Stimulated activated naive CD8-positive, alpha-beta T cell treated with anti-CD3 and anti-CD28 coated beads, Interleukin-15, Interleukin-2, amounts not matched to agents 100 U/mL and 50 U/mL, for 24 hours (primary cell): ENCODE measurements around the gene ELK3.

Experiments used
- ATAC-seq: fragments of 150-1000 bp; cut with Tn5 transposase; one replicate; pipeline ENCODE4 v1.10.0; 2021
- DNase-seq: peaks from one replicate; pipeline ENCODE4 v3.0.0; 2021

Gene ELK3

DNA sequence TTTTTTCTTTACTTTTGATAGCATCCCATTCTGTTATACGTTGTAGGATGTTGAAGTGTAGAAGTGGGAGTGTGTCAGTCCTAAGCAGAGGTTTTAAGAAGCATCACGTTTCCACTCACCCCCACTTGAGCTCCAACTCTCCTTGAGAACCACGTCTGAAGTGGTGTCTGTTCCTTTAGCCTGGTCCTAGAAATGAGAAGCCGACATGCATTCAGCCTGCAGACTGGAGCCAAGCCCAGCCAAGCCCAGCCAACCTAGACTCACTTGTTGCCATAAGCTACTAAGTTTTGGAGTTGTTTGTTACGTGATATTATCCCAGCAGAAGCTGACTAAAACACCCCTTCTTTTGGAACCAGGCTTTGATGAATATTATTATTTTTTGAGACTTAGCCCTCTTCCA lies 4.4 kb upstream of the ELK3 start:
- no peak for ATAC-seq
- no peak for DNase-seq

DNA sequence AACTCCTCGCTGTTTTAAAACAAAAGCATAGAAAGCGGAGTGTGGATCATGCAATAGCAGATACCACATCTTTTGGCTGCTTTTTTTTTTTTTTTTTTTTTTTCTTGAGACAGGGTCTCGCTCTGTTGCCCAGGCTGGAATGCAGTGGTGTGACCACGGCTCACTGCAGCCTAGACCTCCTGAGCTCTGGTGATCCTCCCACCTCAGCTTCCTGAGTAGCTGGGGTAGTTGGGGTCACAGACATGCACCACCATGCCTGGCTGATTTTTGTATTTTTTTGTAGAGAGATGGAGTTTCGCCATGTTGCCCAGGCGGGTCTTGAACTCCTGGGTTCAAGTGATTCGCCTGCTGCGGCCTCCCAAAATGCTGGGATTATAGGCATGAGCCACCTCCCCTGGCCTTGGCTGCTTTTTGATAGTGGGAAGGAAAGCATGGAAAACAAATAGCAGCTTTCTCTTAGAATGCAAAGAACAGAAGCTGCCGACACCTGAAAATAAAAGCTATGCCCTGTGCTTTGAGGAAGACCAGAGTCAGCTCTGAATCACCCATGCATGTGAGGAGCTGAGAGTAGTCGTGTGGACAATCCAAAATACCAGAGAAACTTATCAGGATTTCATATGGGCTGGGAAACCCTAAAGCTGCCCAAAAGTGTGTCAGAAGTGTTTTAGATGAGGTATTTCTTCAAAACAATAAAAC lies 3.6 kb upstream of the ELK3 start:
- DNase-seq (no peak), ATAC-seq (no peak)

DNA sequence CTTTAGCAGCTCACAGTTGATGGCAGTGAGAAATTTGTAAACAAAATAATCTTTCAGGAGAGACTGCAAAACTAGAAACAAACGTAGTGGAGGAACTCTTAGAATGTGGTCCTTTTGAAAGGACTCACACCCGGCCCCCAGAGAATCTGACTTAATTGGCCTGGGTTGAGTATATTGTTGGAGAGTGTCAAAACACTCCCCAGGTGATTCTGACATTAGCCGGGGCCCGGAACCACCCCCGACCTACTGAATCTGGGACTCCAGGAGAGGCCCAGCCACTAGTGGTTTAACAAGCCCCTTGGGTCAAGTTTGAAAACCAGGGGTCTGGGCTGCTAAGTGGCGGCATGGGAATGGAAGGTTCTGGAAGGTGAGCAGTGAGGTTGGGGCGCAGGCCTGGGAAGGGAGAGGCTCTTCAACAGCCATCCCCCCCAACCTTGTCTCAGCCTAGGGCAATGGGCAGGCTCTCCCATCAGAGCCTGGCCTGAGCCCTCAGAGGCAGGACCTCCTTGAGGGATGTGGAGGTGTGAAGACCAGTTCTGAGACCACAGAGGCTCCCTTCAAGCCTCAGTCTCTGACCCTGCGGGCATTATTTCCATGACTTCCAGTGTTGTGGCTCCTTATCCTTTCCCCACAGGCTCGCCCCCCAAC lies 1.1 kb upstream of the ELK3 start:
- DNase-seq (no peak), ATAC-seq (no peak)

DNA sequence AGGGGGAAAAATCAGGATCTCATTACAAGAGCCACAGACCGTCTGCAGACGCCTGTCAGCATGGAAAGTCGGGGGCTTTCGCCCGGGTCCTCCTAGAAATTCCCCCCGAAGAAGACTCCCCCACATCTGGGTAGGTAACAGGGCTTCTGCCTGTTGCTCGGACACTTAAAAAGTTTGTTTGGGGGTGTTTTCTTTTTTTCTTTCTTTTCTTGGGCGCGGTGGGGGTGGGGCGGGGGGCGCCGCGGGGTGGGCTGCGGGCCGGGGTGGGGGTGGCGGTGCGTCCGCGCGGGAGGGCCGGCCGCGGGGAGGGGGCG lies 358 bp downstream of the ELK3 start:
- DNase-seq, result no peak
- ATAC-seq, result no peak

DNA sequence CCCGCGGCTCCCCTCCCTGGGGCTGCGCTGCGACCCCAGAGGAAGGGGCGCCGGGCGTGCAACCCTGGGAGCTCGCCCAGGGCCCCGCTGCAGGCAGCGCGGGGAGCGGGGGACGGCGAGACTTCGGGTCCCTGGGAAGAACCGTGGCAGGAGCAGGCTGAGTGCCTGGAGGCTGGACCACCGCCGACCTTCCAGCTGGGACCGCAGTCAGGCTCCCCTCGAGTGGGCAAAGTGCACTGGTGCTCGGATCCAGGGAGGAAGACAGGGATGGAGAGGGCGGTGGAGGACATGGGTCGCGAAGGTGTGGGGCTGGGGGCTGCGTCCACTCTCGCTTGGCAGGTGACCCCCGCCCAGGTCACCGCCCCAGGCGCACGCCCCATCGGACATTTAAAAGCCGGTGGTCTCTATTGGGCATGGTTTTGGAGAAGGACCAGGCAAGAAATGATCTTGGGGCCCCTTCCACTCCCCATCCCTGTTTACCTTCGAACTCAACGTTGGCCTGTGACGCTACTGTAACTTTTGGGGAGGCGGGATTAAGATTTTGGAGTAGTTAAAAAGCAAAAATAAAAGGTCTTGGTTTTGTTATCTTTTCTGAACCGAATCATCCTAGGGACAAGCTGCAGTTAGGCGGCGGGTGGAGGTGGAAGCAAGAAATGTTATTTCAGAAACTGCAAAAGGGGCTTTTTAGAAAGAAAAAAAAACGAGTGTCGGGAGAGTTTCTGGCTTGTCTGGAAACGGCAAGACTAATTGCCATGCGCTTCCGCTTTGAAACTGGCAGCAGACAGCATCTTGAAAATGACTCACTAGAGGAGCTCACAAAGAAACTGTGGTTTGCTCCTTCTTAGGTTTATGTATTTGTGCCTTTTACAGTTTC lies 1.0 kb downstream of the ELK3 start:
- peak; percentile 67 for DNase-seq

DNA sequence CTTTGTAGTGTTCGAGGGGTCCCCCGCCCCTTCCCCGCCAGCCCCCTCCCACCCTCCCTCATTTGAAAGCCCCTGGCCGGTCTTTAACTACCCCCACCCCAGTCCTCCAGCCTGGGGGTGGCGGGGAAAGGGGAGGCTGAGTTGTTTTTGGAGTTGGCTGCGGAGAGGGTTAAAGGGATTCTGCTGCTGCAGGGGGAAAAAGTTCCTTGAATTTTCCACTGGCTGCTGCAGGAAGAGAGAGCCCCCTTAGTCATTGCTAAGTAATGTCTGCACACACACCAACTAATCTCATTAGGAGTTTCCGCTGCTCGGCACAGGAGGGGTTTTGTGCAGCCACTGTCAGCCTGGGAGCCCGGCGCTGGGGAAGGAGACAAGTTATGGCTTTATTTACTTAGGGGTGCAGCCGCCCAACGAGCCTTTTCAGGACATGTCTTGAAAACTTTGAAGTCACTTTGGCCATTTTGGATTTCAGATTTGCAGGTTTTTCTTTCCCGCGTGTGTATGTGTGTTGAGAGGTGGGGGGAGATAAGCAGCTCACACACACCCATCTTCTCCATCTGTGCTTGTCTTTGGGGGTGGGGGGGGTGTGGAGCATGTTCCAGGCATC lies 1.8 kb downstream of the ELK3 start:
- ATAC-seq (peak; percentile 55), DNase-seq (peak; percentile 68)

More for the DNA sequence above, 1.0 kb downstream of the ELK3 start:
- peak; percentile 69 for ATAC-seq

DNA sequence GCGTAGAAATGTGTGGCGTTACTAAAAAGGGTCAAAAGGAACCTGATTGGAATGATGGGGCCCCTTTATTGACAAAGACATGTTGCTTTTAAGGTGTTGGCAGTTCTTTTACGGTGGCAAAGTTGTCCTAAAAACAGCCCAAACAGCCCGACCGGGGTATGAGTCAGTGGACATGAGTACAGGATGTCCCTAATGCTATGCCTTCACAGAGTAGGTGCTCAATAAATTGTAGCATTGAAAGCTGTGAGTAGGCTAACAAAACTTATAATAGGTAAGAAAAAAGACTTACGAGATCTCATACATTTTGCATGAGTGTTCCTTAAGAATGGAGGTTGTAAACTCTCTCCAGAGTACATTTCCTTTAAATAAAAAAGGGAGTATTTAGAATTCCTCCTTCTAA lies 2.6 kb downstream of the ELK3 start:
- DNase-seq (no peak), ATAC-seq (no peak)

DNA sequence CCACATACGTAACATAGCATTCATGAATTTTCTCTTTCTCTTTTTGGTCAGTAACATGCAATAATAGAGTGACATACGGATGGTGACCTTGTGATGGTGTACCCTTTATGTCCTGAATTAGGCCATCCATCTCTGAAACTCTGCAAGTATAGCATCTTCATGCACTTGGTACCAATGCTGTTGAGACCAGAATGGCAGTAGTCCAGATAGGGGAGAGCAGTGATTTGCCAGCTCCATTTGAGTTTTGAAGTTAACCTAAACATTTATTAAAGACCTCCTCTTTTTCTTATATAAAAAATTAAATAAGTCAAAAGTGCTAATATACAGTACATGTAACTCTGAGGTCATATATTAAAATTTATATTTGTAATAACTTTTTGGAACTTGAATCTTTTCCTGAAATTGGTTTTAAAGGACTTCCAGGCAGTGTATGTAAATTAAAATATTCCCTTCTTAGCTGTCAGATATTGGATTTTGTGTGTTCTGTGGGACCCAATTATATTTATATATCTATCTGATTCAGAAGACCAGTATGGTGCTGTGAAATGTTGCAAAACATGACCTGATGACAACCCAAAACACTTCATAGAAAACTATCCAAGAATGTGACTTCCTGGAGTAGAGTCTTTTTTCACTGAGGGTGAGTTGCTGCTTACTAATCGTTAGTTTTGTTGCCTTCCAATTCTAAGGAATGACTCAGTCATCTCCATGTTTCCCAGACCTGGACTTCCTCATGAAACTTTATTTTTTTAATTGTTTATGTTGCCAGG lies 3.5 kb downstream of the ELK3 start:
- ATAC-seq (no peak), DNase-seq (no peak)

DNA sequence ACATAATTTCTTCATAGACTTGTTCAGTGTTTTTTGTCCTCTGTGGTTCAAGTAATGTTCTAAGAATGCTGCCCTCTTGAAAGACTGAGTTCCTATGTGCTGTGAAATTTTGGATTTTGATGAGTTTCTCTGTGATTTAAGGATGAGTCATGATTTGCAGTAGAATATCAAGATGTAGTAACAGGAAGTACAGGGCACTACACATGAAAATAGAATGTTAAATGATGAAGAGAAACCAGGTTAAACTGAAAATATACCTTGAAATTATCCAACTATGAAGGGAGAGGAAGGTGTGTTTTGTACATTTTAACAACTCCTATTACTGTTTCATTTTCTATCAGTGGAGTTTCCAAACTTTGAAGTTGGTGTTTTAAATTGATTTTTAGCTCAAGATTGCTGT lies 4.8 kb downstream of the ELK3 start:
- DNase-seq, result no peak
- ATAC-seq, result peak; percentile 29

DNA sequence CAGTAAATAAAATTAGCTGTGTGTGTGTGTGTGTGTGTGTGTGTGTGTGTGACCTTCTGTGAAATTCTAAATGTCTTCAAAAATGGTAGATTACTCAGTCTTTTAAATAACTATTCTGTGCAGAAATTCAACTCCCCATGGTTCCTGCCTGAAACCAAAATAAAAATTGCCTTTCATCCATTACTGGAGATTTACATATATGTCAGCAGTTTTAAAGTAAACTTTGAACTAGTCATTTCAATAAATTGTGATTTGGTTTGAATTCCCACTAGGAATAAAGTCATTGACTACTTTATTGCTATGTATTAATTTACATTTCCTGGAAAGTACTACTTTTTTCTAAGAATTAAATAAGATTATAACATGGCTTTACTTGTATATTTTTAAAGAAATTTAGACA lies 5.3 kb downstream of the ELK3 start:
- ATAC-seq (no peak), DNase-seq (no peak)

DNA sequence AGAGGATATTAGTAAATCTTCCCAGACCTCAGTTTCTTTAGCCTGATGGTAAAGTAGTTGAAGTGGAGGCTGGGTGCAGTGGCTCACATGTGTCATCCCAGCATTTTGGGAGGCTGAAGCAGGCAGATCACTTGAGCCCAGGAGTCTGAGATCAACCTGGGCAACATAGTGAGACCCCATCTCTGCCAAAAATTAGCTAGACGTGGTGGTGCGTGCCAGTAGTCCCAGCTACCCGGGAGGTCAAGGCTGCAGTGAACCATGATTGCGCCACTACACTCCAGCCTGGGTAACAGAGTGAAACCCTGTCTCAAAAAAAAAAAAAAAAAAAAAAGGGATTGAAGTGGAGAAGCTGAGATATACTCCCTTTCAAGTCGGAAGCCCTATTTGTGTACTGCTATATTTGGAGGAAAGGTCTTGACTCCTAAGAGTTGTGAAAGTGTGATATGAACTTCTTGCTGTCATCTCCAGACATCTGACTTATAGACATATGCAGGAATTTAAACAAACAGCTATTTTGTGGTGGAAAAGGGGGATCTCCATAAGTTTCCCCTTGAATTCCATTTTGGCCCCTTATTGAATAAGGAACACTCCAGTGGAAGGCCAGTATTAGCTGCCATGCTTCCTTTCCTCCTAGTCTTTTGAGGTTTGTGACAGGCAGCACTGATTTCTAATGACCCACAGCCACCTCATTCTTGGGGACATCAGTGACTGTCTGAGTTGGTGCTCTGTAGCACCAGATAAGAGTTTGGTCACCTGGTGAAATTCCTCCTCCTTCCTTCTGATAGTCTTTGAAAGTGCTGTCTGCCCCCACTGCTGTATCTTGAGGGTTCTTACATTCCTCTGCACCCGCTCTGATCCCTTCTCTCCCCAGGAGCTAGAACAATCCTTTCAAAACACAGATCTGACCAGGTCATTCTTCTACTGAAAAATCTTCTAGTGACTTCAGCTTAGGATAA lies 7.4 kb downstream of the ELK3 start:
- DNase-seq, result no peak
- no peak for ATAC-seq

DNA sequence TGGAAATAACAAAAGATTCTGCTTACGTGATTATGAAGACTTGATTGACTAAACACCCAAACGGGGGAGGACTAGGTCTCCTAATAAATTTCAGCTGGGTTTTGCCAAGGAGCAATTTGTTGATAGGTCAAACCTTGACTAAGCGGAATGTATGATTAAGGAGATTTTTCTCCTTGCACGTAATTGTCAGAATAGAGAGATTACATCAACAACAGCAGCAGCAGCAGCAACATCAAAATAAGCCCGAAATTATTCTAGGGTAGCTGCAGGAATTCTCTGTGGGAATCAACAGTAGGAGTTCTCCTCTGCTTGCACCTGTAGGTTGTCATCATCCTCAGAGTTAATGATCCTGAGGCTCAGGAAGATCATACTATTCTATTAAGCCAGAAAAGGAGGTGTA lies 10.2 kb downstream of the ELK3 start:
- DNase-seq (no peak), ATAC-seq (no peak)

DNA sequence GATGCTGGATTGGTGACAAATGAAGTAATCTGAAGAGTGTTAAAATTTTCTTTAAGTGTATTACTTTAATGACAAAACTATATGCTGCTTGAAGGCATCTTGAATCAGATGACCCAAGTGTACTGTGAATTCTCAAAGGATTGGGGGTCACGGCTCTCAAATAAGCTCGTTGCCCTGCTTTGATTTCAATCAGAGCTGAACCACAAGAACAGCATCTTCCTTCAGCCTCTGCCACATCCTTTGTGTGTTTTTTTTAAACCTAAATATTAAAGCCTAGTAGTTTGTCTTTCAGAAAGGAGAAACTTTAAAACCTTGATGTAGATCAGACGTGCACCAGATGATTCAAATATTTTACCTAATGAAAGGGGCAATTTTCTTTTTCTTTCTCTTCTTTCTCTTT lies 11.7 kb downstream of the ELK3 start:
- no peak for ATAC-seq
- no peak for DNase-seq

DNA sequence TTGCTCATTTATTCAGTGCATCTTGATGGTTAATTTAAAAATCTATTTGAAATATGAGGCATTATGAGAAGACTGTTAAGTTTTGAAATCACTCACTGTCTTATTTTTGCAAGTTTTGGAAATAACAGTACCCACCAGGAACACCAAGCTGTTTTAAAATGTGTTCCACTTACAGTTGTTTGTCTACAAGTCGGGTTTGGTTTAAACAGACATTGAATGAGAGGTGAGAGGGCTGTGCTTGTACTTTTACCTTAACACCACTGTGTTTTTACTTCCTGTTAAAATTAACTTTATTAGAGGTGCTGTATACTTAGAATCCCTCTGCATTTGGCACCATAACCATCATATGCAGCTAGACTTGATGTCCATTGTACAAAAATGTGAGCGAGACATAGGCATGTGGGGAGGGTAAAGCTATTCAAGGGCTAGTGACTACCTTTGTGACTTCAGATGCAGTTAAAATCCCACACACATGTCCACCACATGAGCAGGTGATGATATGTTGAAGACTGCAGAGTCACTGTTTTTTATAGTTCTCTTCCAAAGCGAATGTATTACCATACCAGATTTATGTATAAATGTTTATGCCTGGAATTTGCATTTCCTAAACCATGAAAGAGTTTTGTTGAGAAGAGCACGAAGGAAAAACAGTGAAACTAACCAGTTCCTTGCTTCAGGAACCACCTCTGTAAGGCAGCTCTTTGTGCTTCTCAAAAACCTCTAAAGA lies 12.9 kb downstream of the ELK3 start:
- ATAC-seq (no peak), DNase-seq (no peak)

DNA sequence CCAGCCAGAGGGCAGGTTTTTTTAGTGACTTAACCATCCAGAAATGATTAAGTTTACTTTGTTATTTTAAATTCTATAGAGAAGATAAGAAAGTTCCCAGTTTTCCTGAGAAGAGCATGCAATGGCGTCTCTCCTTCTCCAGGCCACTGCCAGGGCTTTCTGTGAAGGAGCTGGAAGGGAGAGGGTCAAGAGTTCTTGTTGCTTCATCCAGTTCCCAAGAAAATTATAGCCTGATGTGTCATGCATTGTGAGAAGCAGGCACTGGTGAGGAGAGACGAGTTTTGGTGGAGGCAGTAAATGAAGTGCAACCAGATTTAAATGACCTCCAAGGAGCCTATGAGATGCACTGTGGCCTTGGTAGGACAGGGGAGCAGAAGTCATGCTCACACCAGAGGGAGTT lies 14.2 kb downstream of the ELK3 start:
- ATAC-seq (no peak), DNase-seq (no peak)

DNA sequence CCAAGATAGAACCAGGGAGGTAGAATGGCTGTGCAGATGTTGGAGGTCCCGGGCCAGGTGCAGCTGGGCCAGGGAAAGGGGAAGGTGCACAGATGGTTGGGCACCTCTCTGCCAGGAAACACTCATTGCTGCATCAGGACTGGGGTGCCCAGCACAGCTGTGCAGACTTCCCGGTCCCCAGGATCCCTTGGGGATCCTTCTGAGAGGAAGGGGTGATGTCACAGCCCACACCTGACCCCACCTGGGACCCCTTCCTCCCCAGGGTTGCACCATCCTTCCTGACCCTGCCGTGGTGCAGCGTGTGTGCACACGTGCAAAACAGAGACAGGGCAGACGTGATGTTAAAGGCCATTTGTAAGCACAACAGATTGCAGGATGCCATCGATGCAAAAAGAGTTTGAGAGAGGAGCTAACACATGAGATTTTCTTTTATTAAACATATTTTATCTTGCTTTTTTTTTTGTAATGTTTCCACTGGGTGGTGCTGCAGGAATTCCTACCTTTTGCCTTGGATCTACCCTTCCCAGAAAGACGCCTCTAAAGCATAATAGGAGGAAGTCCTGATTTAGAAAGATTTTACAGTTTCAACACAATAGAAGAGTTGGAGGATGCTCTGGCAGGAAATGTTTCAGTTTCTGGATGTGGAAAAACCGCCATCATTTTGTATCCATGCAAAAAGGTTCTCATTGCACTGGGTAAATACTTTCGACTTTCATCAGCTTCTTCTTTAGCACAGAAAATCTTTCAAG lies 14.8 kb downstream of the ELK3 start:
- no peak for DNase-seq
- peak; percentile 15 for ATAC-seq

DNA sequence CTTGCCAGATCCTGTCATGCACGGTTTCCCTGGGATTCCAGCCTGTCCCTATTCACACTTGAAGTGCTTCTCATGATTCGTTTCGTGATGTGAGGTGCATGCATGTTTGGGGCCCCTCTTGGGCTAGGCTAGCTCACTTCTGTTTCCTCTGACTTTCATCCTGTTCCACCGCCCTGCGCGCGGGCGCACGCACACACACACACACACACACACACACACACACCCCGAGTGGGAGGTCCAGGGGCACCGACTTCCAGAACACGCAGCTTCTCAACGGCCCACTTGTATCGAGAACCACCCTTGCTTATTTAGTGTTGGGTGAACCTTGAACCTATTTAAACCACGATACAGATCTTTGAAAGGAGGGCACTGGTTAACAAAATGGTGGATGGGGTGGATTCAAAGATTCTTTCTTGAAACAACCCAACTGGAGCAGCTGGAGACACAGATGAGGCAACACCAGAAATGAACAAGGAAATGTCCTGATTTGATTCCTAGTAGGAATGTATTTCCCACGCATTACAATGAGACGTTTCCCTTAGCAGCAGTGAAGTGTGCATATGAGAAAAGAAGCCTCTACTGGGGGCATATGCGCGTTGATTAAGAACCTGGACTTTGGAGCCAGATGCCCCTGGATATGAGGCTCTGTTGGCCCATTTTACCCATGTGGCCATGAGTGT lies 16.3 kb downstream of the ELK3 start:
- DNase-seq, result peak; percentile 41
- ATAC-seq, result peak; percentile 31

DNA sequence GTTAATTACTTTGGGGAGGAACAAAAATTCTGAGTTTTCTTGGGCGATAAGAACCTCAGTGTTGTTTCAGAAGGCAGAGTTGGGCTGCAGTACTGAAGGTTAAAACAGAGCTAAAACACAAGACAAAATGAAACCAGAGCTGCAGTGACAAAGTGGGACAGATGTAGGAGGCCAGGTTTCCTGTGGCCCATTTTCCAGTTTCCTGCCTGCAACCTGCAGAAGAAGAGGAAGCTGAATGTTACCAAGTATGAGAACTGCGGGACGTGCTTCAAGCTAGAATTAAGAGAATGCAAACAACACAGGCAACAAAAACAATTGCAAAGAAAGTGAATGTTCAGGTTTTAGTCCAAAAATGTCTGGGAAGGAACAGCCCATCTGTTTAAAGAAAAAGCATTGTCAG lies 17.8 kb downstream of the ELK3 start:
- DNase-seq, result no peak

More for the DNA sequence above, 17.8 kb downstream of the ELK3 start:
- no peak for ATAC-seq
